ENCODE data around the gene MAFF.

Gene MAFF

DNA sequence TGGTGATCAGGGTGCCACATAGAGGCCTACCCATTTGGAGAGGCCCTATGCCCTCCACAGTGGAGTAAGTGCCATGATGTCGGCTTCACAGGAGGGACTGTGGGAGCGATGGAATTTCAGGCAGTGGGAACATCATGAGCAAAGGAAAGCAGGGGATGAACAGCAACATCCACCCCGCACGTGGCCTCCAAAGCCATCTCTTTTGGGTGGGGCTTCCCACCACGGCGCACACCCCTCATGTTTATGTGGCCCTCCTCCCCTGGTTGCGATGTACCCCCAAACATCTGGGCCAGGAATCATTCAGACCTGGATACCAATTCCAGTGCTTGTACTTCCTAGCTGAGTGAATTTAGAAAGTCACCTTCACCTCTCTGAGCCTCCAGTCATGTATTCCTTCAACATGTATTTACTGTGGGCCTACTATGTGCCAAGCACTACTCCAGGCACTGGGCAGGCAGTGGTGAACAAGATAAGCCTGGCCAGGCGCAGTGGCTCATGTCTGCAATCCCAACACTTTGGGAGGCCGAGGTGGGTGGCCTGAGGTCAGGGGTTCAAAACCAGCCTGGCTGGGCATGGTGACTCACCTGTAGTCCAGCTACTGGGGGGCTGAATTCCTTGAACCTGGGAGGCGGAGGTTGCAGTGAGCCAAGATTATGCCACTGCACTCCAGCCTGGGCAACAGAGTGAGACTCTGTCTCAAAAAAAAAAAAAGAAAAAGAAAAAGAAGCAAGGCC is 1.8 kb upstream of the MAFF start:
- no peak for FAIRE-seq
- no peak for DNase-seq (ENCODE audit: insufficient read length, low spot score)
- no peak for TF ChIP-seq CTCF (IDR thresholded peaks at IDR 0.05; ENCODE audit: insufficient read depth, missing control alignments)

GRCh38 chr22:38201371-38201710 is 453 bp upstream of the MAFF start:
- FAIRE-seq, result no peak
- TF ChIP-seq CTCF (IDR thresholded peaks at IDR 0.05; ENCODE audit: insufficient read depth, missing control alignments), result no peak

DNA sequence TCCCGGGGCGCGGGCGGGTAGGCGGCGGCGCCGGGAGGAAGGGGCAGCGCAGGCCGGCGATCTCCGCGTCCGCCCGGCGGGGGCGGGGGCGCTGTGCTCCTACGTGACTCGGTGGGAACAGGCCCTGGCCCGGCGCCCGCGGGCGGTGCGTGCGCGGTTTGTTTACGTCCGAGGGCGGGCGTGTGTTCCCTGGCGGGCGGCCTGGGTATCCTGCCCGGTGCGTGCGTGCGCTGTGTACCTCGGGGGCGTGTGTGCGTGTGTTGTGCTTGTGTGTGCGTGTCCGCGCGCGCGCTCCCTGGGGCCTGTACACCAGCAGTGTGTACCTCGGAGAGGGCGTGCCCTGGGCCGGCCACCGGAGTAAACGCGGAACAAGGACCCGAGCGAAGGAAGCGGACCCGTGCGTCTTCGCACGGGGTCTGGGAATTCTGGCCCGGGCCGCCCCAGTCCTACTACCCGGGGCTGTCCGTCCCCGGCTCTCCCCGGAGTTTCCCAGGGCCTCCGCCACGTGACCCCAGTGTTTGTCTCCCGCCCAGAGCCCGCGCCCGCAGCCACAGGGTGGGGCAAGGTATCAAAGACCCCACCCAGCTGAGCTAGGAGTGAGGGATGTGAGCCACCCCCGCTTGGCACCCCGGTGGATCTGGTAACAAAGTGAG is 769 bp downstream of the MAFF start:
- TF ChIP-seq CTCF (IDR thresholded peaks at IDR 0.05; ENCODE audit: insufficient read depth, missing control alignments), result no peak
- DNase-seq (ENCODE audit: insufficient read length, low spot score), result no peak
- FAIRE-seq, result no peak

More at GRCh38 chr22:38201371-38201710, 453 bp upstream of the MAFF start:
- DNase-seq (ENCODE audit: insufficient read length, low spot score), result no peak

DNA sequence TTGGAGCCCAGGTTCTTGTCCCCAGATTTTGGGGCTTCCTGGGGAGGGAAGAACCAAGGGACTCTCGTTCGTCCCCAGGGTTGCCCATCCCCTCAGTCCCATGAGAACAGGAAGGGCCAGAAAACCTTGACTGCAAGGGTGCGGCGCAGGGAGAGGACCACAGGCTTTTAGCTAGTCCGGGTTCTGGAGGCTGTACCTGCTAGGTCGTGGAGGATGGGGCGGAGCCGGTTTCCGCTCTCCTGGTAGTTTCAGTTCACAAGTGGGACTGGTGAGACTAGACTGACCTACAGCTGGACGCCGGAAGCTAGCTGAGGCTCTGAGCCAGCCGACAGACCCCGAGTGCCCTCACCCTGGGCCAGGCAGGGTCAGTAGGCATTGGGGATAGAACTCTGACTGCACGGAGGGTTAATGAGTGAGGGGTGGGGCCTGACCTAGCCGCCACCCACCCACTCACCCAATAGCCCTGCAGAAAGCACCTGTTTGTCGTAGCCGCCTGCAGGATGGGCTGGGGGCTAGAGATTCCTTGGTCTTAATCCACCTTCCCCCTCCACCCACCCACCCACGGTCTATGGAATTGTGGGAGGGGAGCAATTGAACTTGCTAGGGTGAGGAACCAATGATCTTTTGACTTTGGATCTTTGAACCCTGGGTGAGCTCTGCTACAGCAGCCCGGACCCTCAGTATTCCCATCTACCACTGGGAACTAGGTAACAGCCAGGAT is 1.5 kb downstream of the MAFF start:
- TF ChIP-seq CTCF (IDR thresholded peaks at IDR 0.05; ENCODE audit: insufficient read depth, missing control alignments), result no peak
- FAIRE-seq (no peak), DNase-seq (ENCODE audit: insufficient read length, low spot score) (no peak)

- FAIRE-seq (no peak), DNase-seq (ENCODE audit: insufficient read length, low spot score) (no peak)
- TF ChIP-seq CTCF (IDR thresholded peaks at IDR 0.05; ENCODE audit: insufficient read depth, missing control alignments), result no peak
Measured at GRCh38 chr22:38203855-38204514, 2.2 kb downstream of the MAFF start.

- FAIRE-seq, result no peak
- no peak for TF ChIP-seq CTCF (IDR thresholded peaks at IDR 0.05; ENCODE audit: insufficient read depth, missing control alignments)
Measured at GRCh38 chr22:38204784-38205183, 3.0 kb downstream of the MAFF start.

More at GRCh38 chr22:38204784-38205183, 3.0 kb downstream of the MAFF start:
- DNase-seq (ENCODE audit: insufficient read length, low spot score), result no peak

All from D721Med (cell line).